GM19438 (cell line): ENCODE data around the gene PLSCR4.
"Not testable (repeated sequence)": the region's sequence is repeated elsewhere in the genome, so short reads cannot be mapped to it uniquely, and the experiment has no call there.

Experiments used
- ATAC-seq: cut with Tn5 transposase; IDR thresholded peaks from one replicate; pipeline ENCODE4 v1.9.1; 2021; ENCODE audit warnings: low read depth; ENCODE audit not compliant: unreplicated experiment

The PLSCR4 gene

DNA sequence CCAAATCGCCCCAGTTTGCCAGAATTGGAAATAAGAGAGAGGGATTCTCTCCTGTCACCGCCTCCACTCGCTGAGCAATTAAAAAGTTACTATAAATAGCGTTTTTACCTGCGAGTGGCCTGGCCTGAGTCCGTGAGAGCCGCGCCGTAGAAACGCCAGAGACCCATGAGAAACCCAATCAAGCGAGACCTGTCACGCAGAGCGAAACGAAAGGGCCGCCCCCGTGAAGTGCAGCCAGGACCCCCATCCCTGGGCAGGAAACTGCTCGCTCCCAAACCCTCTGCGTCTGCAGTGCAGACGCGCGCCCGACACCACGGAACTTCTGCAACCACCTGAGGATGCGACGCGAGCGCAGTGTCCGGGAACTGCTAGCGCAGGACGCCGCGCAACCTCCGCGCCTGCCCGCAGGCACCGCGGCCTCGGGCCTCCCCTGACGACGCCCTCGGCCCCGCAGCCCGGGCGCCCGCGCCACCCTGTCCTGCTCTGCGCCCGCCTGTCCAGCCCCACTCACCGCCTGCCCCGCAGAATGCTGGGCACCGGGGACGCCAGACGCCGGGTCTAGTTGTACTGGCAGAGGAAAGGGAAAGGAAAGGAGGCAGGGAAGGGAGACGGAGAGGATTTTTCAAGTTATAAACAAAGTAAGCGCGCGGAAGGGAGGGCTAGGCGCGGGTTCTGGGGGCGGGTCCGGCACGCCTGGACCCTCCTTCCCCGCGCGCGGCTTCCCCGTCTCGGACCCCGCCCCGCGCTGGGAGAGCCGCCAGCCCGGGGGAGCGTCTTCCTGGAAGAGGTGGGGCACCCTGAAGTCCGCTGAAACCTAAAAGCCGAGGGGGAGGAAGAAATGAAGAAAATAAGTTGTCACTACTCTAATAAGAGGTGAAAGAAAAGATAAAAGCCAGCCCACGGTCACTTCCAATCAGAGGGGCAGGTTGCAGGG, at the start of gene PLSCR4:
TSS of gene PLSCR4 (minus strand) at position 657 of the 934 bp plus-strand sequence. CDS start 29,034 bp downstream, outside the sequence.
- ATAC-seq, result no peak

- ATAC-seq, result not testable (repeated sequence)
Measured at GRCh38 chr3:146293401-146293800, 42.5 kb upstream of the PLSCR4 start.

GRCh38 chr3:146283781-146284445, 33.0 kb upstream of the PLSCR4 start:
- no peak for ATAC-seq

DNA sequence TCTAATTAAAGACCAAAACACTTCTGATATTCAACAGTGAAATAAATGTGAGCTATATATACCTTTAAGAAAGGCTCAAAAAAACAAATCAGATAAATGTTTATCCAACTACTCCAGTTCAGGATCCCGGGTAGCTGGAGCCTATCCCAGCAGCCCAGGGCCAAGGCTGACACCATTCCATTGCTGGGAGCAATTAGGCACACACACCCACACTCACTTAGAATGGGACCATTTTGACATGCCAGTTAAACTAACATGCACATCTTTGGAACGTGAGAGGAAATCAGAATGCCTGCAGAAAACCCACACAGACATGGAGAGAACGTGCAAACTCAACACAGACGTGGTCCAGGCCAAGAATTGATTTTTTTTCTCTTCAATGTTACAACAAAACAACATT, 30.0 kb upstream of the PLSCR4 start:
- no peak for ATAC-seq

DNA sequence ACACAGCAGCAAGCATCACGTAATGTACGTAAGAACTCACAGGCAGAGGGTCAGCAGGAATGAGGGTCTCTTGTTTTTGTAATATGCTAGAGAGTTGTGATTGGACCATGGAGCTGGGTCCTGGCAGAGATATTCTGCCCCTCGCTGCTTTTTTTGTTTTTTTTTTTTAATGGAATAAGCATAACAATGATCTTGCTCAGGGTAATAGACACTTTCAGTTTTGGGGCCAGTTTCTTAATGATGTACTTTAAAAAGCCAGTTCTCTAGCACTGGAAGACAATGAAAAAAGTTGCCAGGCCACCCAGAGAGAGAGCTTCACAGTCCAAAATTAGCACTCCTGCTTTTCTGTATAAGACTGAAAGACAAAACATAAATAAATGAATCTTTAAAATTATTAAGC, 29.0 kb upstream of the PLSCR4 start:
- ATAC-seq, result no peak

DNA sequence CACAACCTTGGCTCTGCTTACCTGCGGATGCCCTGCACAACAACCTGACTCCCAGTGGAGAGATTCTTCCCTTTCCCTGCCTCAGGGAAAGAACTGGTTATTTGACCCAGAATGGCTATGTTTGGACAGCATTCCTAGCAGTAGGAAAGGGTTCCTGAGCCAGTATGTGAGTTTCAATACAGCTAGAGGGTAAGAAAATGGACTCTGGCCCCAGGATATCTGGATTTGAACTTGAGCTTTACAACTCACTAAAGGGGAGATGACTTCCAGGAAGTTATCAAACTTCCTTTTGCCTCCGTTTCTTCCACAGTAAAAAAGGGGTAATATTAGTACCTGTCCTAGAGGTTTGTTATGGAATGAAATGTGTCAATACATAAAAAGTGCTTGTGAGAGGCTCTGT, 28.1 kb upstream of the PLSCR4 start:
- no peak for ATAC-seq

DNA sequence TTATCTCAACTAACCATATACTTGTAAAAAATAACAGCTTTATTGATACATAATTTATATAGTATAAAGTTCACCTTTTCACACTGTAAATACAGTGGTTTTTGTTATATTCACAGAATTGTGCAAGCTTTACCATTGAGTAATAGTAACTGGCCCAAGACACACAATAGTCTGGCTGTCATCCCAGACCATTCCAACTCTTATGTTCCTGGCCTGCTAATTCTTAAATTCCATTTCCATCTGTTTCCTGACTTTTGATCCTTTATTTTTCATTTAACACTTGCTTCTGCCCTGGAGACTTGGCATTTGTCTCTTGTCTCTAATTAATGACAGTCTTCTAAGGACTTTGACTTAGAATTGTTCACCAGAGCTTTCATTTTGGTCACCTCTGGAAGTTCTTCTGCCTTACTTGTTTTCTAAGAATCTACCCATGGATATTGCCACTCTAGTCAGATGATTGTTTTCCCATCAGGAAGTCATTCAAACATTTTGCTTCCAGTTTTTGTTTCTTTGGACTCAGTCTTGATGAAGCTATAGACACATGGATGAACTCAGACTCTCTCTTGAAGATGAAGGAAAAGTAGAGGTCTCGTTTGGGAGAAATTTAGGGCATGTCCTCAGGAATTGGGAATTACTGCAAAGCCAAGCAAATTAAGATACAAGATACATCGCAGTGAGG, 27.2 kb upstream of the PLSCR4 start:
- no peak for ATAC-seq

DNA sequence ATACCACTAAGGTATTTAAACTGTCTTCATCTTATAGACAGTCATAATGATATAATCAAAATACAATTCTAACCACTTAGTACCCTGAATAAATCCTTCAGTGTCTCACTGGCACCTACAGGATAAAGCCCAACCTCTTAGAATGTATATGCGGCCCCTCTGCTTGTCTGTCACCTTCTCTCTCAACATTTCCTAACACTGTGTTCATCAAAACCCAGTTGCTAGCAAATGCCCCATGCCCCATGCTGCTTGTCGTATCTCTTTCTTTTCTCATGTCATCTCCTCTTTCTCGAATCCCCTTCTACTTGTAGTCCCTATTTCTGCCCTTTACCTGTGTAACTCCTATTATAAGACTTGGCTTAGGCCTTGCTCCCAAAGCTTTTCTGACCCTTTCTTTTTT, 24.6 kb upstream of the PLSCR4 start:
- ATAC-seq, result no peak

GRCh38 chr3:146274833-146275232, 23.9 kb upstream of the PLSCR4 start:
- ATAC-seq, result no peak

- ATAC-seq, result no peak
Measured at GRCh38 chr3:146273721-146274407, 23.0 kb upstream of the PLSCR4 start.

DNA sequence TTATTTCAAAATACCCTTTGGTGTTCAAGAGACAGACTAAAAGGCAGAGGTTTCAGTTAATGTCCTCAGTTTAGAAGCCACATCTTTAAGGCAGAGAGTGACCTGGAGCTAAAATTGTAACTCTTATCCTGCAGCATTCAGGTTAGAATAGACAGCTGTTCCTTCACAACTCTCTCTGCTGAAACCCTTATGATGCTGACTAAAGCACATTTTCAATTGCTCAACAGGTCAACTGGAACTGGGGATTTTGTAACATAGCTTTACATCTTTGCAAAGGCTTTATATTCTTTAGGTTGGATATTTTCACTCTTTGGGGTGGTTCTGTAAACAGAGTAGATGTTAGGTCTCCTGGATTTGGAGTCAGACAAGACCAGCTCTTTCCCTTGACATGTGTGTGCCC, 20.3 kb upstream of the PLSCR4 start:
- no peak for ATAC-seq

DNA sequence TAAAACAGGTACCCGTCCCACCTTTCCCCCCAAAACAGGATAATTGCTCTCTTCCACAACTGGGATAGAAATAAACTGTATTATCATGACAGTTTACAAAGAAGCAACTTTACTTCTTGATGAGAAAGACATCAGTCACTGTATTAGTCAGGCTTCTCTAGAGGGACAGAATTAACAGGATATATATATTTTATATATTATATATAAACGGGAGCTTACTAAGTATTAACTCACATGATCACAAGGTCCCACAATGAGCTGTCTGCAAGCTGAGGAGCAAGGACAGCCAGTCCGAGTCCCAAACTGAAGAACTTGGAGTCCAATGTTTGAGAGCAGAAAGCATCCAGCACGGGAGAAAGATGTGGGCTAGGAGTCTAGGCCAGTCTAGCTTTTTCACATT, 18.4 kb upstream of the PLSCR4 start:
- no peak for ATAC-seq

DNA sequence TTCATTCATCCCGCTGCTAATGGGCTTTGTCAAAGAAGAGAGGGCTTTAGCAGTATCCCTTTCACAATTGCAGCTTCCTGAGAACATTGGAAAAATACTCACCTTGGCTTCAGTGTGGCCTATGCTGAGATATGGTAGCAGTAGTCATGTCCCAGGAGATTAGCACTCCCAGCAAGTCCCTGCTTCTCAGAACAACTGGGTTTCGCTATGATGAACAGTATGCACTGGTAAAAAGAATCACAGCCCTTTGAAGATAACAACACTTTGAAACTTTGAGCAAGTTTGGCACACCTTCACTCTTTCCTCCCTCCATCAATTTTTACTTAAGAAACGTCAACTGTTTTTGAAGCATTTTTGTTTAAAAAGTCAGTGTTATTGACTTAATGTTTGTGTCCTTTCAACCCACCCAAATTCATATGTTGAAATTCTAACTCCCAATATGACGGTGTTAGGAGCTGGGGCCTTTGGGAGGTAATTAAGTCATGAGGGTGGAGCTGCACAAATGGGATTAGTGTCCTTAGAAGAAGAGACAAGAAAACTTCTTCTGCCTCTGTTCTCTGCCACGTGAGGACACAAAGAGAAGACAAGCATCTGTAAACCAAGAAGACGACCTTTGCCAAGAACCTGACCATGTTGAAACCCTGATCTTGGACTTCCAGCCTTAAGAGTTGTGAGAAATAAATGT, 17.8 kb upstream of the PLSCR4 start:
- no peak for ATAC-seq

DNA sequence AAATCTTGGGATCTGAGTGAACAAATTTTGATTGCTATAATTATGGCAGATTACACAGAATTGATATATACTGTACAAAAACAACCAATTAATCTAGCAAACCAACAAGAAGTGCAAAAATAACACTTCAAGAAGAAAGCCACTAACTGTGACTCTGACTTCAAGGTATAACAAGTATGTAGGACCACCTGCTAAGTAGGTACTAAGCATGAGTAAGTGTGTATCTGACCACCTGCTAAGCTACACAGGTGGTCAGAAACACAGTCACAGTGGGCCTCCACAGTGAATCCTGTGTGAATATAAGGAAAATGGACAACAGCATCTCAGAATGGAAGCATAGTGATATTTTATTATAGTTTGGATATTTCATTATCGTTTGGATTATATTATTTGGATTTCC, 14.8 kb upstream of the PLSCR4 start:
- no peak for ATAC-seq

DNA sequence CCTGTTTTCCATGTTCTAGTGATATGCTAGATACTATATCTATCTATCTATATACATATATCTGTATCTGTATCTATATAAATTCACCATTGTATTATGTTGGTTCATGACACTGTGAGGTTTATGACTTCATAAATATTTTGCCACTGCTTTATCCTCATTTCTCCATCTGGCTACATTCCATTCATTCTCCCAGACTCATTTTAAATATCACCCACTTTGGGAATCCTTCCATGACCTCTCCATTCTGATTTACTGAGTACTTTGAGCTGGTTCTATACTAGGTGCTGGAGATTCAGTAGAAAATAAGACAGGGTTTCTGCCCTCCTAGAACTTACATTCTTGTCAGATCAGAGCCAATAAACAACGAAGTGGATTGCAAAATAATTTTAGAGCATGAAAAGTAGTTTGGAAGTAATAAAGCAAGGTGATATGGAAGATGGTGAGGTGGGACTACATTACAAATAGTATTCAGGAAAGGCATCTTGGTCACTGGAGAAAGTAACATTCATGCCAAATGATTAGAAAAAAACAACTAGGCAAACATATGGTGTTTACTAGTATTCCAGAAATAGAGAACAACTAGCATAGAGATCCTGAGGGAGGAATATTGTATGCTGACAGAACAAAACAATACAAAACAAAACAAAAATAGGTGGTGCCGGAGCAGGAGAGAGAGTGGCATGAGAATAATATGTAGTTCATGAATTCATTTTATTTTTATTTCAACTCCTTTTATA, 11.6 kb upstream of the PLSCR4 start:
- ATAC-seq, result no peak

GRCh38 chr3:146259880-146260589, 9.1 kb upstream of the PLSCR4 start:
- ATAC-seq, result no peak

- ATAC-seq, result no peak
Measured at GRCh38 chr3:146256851-146257486, 6.1 kb upstream of the PLSCR4 start.

- ATAC-seq, result not testable (repeated sequence)
Measured at GRCh38 chr3:146252445-146252844, 1.5 kb upstream of the PLSCR4 start.
